ENCODE results near the gene NIM1K. TPM values are rescaled to one million over a fixed set of nuclear protein-coding genes. Genes with fewer than 3 reads are reported as not detected.

Gene NIM1K
- total and polyA plus RNA-seq, 10 of the 15 experiments (the other 5 are each of a cell fraction or from before 2014, with no cell fraction given): 0.27 to 1.7 (median 0.66) TPM

DNA sequence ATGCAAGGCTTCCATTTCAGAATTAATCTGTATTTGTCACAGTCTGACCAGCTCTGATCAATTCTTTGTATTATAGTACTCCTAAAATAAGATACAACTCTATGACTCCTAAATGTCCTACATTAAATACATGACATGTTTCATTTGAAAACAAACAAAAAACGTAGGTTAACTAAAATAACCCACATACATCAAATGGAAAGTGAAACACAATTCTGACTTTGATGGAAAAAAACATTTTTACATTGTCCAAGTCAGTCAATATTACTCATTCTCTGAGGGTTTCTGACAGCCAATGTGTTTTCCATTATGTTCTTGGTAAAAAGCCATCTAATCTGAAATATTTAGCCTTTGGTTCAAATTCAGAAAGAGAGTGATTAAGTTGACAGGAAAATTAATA is 112.5 kb downstream of the NIM1K start (continued):
- TF ChIP-seq JUNB (IDR thresholded peaks at IDR 0.05) (peak; percentile 84), CHD2 (IDR thresholded peaks at IDR 0.05; ENCODE audit: borderline replicate concordance, low read depth, low read length) (no peak), CREM (IDR thresholded peaks at IDR 0.05; ENCODE audit: low read depth) (peak; percentile 37; the same call in 1 of the 2 replicates)

DNA sequence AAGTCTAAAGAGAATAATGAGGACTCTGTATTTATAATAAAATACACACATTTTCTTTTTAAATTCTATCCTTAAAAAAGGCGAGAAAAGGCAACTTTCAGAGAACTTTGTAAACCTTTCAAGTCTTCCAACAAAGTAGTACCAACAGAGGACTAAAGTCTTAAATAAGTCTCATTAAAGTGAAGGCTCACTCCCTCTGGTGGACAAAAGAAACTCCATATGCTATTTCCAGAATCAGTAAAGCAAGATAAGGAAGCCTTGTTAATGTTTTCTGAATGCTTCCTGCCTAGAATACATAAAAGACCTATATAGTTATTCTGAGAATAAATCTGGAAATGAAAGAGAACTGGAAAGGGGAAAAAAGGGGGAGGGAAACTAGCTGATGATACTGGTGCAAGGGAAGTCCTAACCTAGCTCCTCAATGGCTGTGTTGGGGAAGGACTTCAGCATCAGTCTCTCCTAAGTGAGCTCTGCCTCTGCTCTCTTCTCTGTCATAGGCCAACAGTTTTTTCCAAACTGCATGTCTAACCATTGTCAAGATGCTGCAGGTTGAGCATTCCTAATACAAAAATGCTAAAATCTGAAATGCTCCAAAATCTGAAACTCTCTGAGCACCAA is 114.0 kb downstream of the NIM1K start:
- intact Hi-C loops (cut with micrococcal nuclease; ENCODE audit: unreplicated experiment): loop anchor here (1.0 to 10.0 kb wide), 3 partner anchors 79 to 401 kb away; no protein-coding TSS in a partner anchor
- Histone ChIP-seq H3K4me3 (peak overlapping the region; percentile 27; the same call in 1 of the 2 replicates), H3K9ac (ENCODE audit: control insufficient read depth, insufficient read depth, low read length) (no peak overlapping the region), H4K20me1 (ENCODE audit: control insufficient read depth, insufficient read depth) (peaks cover 4% of the 10 kb centered on the region; the same call in 1 of the 2 replicates), H2AFZ (ENCODE audit: control insufficient read depth, low read depth, low read length) (no peak overlapping the region), H3K79me2 (ENCODE audit: control insufficient read depth, insufficient read depth, low read length) (peaks cover 98% of the 10 kb centered on the region), H3K4me1 (ENCODE audit: control insufficient read depth, insufficient read depth, low read length) (peaks cover 4% of the 10 kb centered on the region; the same call in 1 of the 2 replicates), H3K27me3 (replicated peaks in 1 of 2; ENCODE audit: control insufficient read depth in 2 of 2, insufficient read depth in 2 of 2, low read length in 1 of 2) (no peaks in the 10 kb centered on the region), H3K27ac (ENCODE audit: control insufficient read depth, insufficient read depth) (no peak overlapping the region), H3K36me3 (ENCODE audit: control insufficient read depth in 2 of 2, insufficient read depth in 2 of 2, low read length in 1 of 2) (peaks cover 1 to 11% of the 10 kb centered on the region in 2 experiments; a peak in 2 of 4 replicates), H3K4me2 (ENCODE audit: control insufficient read depth, insufficient read depth) (peak overlapping the region; percentile 34; the same call in 1 of the 2 replicates), H3K9me3 (replicated peaks; ENCODE audit: control insufficient read depth, insufficient read depth, low read length) (no peaks in the 10 kb centered on the region)
- ChIA-PET POLR2A (interaction anchor here (0.9 to 4.5 kb wide), 2 partner anchors 7 to 185 kb away, joined by 4 to 17 read pairs; partner anchors contain the start of gene HMGCS1), CTCF (interaction anchor here (0.7 to 3.7 kb wide), 26 partner anchors 7 to 203 kb away, joined by 3 to 29 read pairs (median 5); partner anchors contain the start of genes HMGCS1, TMEM267 and ZNF131), RAD21 (ENCODE audit: unreplicated experiment) (interaction anchor here (0.6 to 3.2 kb wide), 12 partner anchors 9 to 397 kb away, joined by 3 to 21 read pairs (median 4); partner anchors contain the start of genes TMEM267 and ZNF131), SMC1A (ENCODE audit: uncharacterized antibody, unreplicated experiment) (interaction anchor here (0.6 to 2.2 kb wide), 12 partner anchors 12 to 199 kb away, joined by 3 to 13 read pairs (median 4); partner anchors contain the start of genes TMEM267 and ZNF131)
- FAIRE-seq: no peak
- WGBS (ENCODE audit: insufficient coverage, insufficient replicate concordance, low lambda C conversion rate, missing lambda C conversion rate): 0% methylated on average over 1 of the region's 1 CpG
- BruUV-seq (replicated peaks): no TSS peak
- in situ Hi-C loops (cut with MboI): no loop called here
- peak; percentile 72 for ATAC-seq
- peak; percentile 30 for DNase-seq (ENCODE audit: low read depth, low spot score)
- TF ChIP-seq RAD51 (IDR thresholded peaks at IDR 0.05): 0 out of 2 replicates have a peak, but pooled peaks have one; percentile 19
- peak; percentile 77 for TF ChIP-seq RAD21 (IDR thresholded peaks at IDR 0.05; ENCODE audit: insufficient read depth, low read depth, low read length)
- no peak for TF ChIP-seq SRF (IDR thresholded peaks at IDR 0.05; ENCODE audit: low read depth in 2 of 2, low read length in 2 of 2)
- TF ChIP-seq, protein P1, sequence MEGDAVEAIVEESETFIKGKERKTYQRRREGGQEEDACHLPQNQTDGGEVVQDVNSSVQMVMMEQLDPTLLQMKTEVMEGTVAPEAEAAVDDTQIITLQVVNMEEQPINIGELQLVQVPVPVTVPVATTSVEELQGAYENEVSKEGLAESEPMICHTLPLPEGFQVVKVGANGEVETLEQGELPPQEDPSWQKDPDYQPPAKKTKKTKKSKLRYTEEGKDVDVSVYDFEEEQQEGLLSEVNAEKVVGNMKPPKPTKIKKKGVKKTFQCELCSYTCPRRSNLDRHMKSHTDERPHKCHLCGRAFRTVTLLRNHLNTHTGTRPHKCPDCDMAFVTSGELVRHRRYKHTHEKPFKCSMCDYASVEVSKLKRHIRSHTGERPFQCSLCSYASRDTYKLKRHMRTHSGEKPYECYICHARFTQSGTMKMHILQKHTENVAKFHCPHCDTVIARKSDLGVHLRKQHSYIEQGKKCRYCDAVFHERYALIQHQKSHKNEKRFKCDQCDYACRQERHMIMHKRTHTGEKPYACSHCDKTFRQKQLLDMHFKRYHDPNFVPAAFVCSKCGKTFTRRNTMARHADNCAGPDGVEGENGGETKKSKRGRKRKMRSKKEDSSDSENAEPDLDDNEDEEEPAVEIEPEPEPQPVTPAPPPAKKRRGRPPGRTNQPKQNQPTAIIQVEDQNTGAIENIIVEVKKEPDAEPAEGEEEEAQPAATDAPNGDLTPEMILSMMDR (IDR thresholded peaks at IDR 0.05 in 2 of 3, conservative IDR thresholded peaks at IDR 0.05 in 1 of 3; ENCODE audit: control insufficient read depth in 2 of 3, extremely low read depth in 1 of 3, insufficient read depth in 1 of 3, low read depth in 3 of 3, low read length in 3 of 3): peak; percentile 56 to 69 (median 67)
- TF ChIP-seq ZNF217 (IDR thresholded peaks at IDR 0.05): no peak
- TF ChIP-seq ETV6 (conservative IDR thresholded peaks at IDR 0.05 in 1 of 2, IDR thresholded peaks at IDR 0.05 in 1 of 2; ENCODE audit: borderline replicate concordance in 1 of 2, low read depth in 1 of 2): no peak
- peak; percentile 81; the same call in 1 of the 2 replicates for TF ChIP-seq SMC3 (IDR thresholded peaks at IDR 0.05; ENCODE audit: borderline replicate concordance, low read length)
- TF ChIP-seq, protein P2, sequence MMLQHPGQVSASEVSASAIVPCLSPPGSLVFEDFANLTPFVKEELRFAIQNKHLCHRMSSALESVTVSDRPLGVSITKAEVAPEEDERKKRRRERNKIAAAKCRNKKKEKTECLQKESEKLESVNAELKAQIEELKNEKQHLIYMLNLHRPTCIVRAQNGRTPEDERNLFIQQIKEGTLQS (IDR thresholded peaks at IDR 0.05; ENCODE audit: borderline replicate concordance, extremely low read depth, low read depth, low read length): no peak
- TF ChIP-seq, protein P3, sequence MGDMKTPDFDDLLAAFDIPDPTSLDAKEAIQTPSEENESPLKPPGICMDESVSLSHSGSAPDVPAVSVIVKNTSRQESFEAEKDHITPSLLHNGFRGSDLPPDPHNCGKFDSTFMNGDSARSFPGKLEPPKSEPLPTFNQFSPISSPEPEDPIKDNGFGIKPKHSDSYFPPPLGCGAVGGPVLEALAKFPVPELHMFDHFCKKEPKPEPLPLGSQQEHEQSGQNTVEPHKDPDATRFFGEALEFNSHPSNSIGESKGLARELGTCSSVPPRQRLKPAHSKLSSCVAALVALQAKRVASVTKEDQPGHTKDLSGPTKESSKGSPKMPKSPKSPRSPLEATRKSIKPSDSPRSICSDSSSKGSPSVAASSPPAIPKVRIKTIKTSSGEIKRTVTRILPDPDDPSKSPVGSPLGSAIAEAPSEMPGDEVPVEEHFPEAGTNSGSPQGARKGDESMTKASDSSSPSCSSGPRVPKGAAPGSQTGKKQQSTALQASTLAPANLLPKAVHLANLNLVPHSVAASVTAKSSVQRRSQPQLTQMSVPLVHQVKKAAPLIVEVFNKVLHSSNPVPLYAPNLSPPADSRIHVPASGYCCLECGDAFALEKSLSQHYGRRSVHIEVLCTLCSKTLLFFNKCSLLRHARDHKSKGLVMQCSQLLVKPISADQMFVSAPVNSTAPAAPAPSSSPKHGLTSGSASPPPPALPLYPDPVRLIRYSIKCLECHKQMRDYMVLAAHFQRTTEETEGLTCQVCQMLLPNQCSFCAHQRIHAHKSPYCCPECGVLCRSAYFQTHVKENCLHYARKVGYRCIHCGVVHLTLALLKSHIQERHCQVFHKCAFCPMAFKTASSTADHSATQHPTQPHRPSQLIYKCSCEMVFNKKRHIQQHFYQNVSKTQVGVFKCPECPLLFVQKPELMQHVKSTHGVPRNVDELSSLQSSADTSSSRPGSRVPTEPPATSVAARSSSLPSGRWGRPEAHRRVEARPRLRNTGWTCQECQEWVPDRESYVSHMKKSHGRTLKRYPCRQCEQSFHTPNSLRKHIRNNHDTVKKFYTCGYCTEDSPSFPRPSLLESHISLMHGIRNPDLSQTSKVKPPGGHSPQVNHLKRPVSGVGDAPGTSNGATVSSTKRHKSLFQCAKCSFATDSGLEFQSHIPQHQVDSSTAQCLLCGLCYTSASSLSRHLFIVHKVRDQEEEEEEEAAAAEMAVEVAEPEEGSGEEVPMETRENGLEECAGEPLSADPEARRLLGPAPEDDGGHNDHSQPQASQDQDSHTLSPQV (IDR thresholded peaks at IDR 0.05): 0 out of 2 replicates have a peak, but pooled peaks have one; percentile 55
- TF ChIP-seq STAT1 (conservative IDR thresholded peaks at IDR 0.05): no peak
- peak; percentile 39 for TF ChIP-seq MEF2B (IDR thresholded peaks at IDR 0.05; ENCODE audit: partially characterized antibody, poor library complexity, severe bottlenecking)
